LNCaP clone FGC (cell line): ENCODE results near the gene SLC8A3.

Source experiments
- DNase-seq: peaks from one replicate; pipeline ENCODE4 v3.0.0-alpha.2; 2011; ENCODE audit warnings: low read depth
- H3K4me3 ChIP-seq: 2 replicates; pipeline ENCODE4 v1.5.1; 2011; ENCODE audit warnings: mild to moderate bottlenecking, low read depth, low read length, control low read depth
- CTCF ChIP-seq: IDR thresholded peaks from 2 replicates; pipeline ENCODE4 v1.5.1; 2012; ENCODE audit warnings: mild to moderate bottlenecking; ENCODE audit not compliant: control insufficient read depth, insufficient read depth; ENCODE audit errors: extremely low read depth

Gene SLC8A3

GRCh38 chr14:70008284-70009262 is 180.2 kb downstream of the SLC8A3 start:
- TF ChIP-seq CTCF: no peak
- DNase-seq: no peak

DNA sequence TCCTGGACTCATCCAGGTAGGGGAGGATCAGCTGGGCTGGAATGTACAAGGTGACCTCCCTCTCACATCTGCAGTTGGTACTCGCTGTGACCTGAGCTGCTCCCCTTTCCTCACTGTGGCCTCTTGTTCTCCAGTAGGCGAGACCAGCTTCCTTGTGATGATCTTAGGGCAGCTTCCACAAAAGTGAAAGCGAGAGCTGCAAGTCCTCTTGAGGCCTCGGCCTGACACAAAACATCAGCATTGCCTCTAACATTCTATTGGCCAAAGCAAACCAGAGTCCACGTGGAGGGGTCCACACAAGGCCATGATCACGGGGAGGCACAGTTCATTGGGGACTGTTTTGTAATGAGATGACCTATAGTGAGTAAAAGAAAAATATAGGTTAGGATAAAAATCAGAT is 182.1 kb downstream of the SLC8A3 start:
- no peak overlapping the region for H3K4me3 ChIP-seq
- no peak for DNase-seq
- TF ChIP-seq CTCF: no peak

More at GRCh38 chr14:70008284-70009262, 180.2 kb downstream of the SLC8A3 start:
- no peak overlapping the region for H3K4me3 ChIP-seq

DNA sequence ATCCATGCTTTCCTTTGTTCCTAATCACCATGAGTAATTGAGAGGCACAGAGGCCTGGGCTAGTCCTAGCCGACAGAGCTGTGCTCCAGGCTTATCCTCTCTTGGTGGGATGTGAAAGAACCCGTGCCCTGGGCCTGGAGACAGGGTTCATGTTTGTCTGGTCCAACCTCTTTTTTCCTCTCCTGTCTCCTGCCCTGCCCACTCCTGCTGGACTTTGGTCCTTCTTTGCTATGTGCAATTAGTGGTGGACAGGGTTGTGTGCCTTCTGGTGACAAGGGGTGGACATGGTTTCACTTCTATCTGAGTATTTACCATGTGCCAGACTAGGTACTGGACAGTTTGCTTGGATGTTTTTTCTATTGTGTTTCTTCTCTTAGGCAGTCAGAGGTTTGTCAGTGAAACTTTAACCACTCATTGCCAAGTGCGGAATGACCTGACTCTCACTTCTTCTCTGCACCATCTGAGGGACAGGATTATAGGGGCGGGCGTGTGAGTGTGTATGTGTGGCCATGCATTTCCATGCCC is 183.4 kb downstream of the SLC8A3 start:
- no peak for DNase-seq
- no peak overlapping the region for H3K4me3 ChIP-seq
- no peak for TF ChIP-seq CTCF

GRCh38 chr14:70004791-70005190 is 184.0 kb downstream of the SLC8A3 start:
- no peak overlapping the region for H3K4me3 ChIP-seq
- DNase-seq: no peak
- no peak for TF ChIP-seq CTCF

- no peak for DNase-seq
- no peak overlapping the region for H3K4me3 ChIP-seq
- TF ChIP-seq CTCF: no peak
These were observed 186.0 kb downstream of the SLC8A3 start for GRCh38 chr14:70002589-70003346.

GRCh38 chr14:70000601-70001000 is 188.2 kb downstream of the SLC8A3 start:
- no peak for DNase-seq
- TF ChIP-seq CTCF: no peak
- no peak overlapping the region for H3K4me3 ChIP-seq
